G401 (cell line): Measurements from ENCODE around the gene TBX21. TPM values are rescaled to one million over a fixed set of nuclear protein-coding genes. Genes with fewer than 3 reads are reported as not detected.
"Not testable (repeated sequence)": the region's sequence is repeated elsewhere in the genome, so short reads cannot be mapped to it uniquely, and the experiment has no call there.

ENCODE experiments used
- DNase-seq: peaks from one replicate; pipeline ENCODE4 v3.0.0-alpha.2; 2015; ENCODE audit warnings: low spot score
- in situ Hi-C: cut with HindIII; loops from 2 replicates; pipeline ENCODE4 v1.10.0; 2016; ENCODE audit warnings: low sequenced_read_pairs, mixed read lengths
- total RNA-seq: library from RNA; depleted of rRNA; stranded (reverse); fragments of >200 nt; shearing (Covaris generic); gene quantifications from 2 replicates; pipeline ENCODE4 v1.2.3, GENCODE V29; 2014

The TBX21 gene
- total RNA-seq, 1 experiment from 2014 or later = not detected

- DNase-seq = no peak
- in situ Hi-C loops = no loop called here
These were observed 6.0 kb upstream of the TBX21 start for GRCh38 chr17:47726796-47727703.

GRCh38 chr17:47727704-47728036 is 5.4 kb upstream of the TBX21 start:
- in situ Hi-C loops = no loop called here
- no peak for DNase-seq

- DNase-seq = no peak
- in situ Hi-C loops = no loop called here
These were observed 4.7 kb upstream of the TBX21 start for GRCh38 chr17:47728214-47728877.

DNA sequence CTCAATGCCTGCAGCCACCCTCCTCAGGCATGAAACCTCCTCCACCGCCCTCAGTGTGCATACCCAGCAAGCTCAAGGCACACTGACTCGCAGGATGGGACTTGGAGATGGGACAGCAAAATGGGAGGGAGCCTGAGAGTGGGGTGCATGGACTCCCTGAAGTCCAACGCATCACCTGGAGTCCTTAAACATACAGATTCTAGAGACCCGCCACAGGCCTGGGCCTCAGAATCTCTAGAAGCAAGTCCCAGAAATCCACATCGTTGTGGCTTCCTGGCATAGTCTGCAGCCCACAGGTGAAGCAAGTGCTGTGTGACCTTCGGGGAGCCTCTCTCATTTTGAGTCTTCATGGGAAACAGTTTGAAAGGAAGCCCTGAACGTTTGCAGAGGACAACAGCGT is 3.6 kb upstream of the TBX21 start:
- in situ Hi-C loops = no loop called here
- DNase-seq = no peak

- in situ Hi-C loops = no loop called here
- no peak for DNase-seq
These were observed 2.4 kb upstream of the TBX21 start for GRCh38 chr17:47730681-47731080.

DNA sequence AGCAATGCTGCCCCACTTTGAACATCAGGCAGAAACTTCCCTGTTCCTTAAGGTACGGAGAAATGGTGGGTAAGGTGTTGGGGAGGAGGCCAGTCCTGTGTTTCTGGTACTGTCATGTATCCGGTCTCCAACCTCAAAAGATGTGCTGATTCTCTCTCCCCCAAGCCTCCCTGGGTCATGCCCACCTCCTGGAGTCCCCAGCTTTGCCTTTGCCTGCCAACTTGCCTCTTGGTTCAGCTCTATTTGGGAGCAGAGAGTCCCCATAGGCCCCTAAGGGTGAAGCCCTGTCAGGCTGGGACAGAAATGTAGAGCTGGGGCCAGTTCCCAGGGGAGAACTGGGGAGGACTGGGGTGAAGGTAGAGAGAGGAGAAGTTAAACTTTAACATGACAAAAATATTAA is 1.6 kb upstream of the TBX21 start:
- in situ Hi-C loops = no loop called here
- no peak for DNase-seq

- no peak for DNase-seq
- in situ Hi-C loops = no loop called here
These were observed 513 bp upstream of the TBX21 start for GRCh38 chr17:47732399-47733046.

GRCh38 chr17:47733674-47734410 is 806 bp downstream of the TBX21 start:
- no peak for DNase-seq
- in situ Hi-C loops = no loop called here

DNA sequence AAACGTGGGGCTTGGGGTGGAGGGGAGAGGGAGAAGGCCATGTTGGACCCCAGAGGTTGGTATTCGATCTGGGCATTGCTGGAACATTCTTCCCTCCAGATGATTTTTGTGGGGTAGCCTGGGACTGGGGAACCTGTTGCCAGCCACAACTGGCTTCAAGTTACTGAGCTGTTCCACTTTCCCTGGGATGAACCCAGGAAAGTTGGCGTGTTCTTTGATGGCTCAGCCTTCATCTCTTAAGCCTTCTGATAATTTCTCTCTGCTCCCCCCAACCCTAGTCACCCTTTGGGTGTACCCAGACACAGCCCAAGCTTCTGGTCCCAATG is 2.1 kb downstream of the TBX21 start:
- no peak for DNase-seq
- in situ Hi-C loops = no loop called here

DNA sequence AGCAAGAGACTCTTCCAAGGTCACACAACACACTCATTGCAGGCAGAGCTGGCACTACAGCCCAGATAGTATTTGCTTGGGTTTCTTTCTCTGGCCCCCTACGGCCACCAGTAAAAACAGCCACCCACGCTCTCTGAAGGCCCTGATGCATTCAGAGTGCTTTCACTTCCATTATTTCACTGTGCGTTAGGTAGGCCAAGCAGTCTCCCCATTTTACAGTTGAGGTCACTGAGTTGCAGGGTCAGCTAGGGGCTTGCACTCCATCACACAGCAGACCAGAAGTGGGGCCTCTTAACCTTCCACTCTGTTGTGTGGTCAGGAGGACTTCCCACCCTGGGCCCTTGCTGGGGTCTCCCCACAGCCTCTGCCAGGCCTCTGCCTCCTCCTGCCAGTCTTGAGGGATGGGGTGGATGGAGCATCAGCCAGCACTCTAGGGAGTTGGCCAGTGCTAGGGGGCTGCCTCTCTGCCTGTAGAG is 2.5 kb downstream of the TBX21 start:
- no peak for DNase-seq
- in situ Hi-C loops = no loop called here

GRCh38 chr17:47736501-47737495 is 3.8 kb downstream of the TBX21 start:
- DNase-seq = no peak
- in situ Hi-C loops = no loop called here

DNA sequence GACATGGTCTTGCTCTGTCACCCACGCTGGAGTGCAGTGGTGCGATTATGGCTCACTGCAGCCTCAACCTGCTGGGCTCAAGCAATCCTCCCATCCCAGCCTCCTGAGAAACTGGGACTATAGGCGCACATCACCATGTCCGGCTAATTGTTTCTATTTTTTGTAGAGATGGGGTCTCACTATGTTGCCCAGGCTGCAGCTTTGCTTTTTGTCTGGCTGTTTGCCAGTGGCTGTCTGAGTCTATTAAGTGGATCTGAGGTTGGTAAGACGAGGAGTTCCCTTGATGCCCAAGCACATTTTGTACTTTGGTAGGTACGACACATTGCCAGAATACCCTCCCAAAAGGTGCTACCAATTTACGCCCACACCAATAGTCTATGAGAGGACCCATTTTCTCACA is 5.1 kb downstream of the TBX21 start:
- no peak for DNase-seq
- in situ Hi-C loops = no loop called here

GRCh38 chr17:47739150-47739549 is 6.1 kb downstream of the TBX21 start:
- DNase-seq = no peak
- in situ Hi-C loops = no loop called here

- DNase-seq, in situ Hi-C loops: not testable (repeated sequence)
These were observed 6.9 kb downstream of the TBX21 start for GRCh38 chr17:47739945-47740344.

DNA sequence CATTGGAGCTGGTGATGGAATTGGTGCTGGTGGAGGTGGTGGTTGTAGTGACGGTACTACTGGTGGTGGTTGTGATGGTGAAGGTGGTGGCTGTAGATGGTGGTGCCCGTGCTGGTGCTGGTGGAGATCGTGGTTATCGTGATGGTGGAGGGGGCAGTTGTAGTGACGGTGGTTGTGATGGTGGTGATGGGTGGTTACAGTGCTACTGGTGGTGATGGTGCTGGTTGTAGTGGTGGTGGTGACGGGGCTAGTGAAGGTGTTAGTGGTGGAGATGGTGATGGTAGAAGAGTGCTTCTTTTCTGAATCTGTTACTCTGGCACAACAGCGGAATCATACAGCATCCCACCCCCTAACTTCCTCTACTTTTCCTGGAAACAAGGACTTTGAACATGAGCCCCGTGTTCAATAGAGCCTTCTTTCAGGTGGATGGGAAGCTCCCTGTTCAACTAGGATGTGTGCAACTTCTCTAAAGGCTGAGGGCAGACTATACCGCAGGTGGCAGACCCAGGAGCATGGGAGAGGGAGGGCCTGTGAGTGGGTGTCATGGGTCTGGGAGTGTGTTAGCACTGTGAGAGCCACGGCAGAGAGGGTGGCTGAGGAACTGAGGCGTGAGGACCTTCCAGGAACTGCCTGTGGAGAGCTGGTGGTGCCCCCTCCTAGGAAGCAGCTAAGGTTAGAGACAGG is 8.2 kb downstream of the TBX21 start:
- in situ Hi-C loops = no loop called here
- no peak for DNase-seq

- in situ Hi-C loops = no loop called here
- no peak for DNase-seq
These were observed 8.7 kb downstream of the TBX21 start for GRCh38 chr17:47741793-47742145.

DNA sequence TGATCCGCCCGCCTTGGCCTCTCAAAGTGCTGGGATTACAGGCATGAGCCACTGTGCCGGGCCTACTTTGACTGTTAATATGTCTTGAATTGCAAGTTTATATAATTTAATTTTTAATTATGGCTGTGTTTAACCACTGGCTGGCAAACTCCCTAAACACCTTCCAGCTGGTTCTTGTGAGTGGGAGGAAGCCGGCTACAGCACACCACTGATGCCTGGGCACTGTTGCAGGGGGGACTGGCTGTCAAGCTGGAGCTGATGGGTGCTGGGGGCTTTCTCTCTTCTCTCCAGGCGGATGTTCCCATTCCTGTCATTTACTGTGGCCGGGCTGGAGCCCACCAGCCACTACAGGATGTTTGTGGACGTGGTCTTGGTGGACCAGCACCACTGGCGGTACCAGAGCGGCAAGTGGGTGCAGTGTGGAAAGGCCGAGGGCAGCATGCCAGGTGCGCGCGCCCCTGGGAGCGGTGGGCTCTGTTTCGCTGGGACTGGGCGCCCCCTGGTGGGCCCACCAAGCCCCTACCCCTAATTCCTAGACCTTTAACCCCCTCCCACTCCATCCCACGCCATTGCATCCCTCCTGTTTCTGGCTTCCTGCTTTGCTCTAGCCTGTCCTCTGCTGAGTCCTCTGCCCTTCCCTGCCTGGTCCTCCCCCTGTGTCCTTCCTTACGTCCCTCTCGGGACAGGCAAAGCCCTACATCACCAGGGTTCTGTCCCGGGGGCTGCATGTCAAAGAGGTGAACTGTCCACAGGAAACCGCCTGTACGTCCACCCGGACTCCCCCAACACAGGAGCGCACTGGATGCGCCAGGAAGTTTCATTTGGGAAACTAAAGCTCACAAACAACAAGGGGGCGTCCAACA is 9.5 kb downstream of the TBX21 start:
- no peak for DNase-seq
- in situ Hi-C loops = no loop called here
